ENCODE results near the gene STK10.

GRCh38 chr5:172071309-172071875, 116.6 kb downstream of the STK10 start:
- no peak for TF ChIP-seq SIN3A (conservative IDR thresholded peaks at IDR 0.05 in 1 of 2, IDR thresholded peaks at IDR 0.05 in 1 of 2; ENCODE audit: low read depth in 1 of 2, low read length in 2 of 2)
- TF ChIP-seq BACH1 (IDR thresholded peaks at IDR 0.05; ENCODE audit: low read length), result no peak
- TF ChIP-seq NANOG (IDR thresholded peaks at IDR 0.05; ENCODE audit: insufficient read depth, low read depth, low read length, poor library complexity, severe bottlenecking), result peak; percentile 21
- TF ChIP-seq POLR2A (IDR thresholded peaks at IDR 0.05; ENCODE audit: control extremely low read depth in 1 of 2, low read depth in 2 of 2, low read length in 2 of 2), result no peak
- TF ChIP-seq RNF2 (IDR thresholded peaks at IDR 0.05; ENCODE audit: borderline replicate concordance, low read depth, low read length, missing control alignments, poor library complexity, severe bottlenecking), result no peak
- no peak for TF ChIP-seq PHF8 (conservative IDR thresholded peaks at IDR 0.05; ENCODE audit: low read depth, low read length)
- TF ChIP-seq CTCF (IDR thresholded peaks at IDR 0.05; ENCODE audit: control extremely low read depth in 1 of 3, insufficient read depth in 1 of 3, low read depth in 1 of 3, low read length in 3 of 3), result no peak
- TF ChIP-seq CEBPB (IDR thresholded peaks at IDR 0.05; ENCODE audit: low read depth, low read length), result no peak
- no peak for TF ChIP-seq JUND (IDR thresholded peaks at IDR 0.05; ENCODE audit: low read length)
- TF ChIP-seq EZH2 (IDR thresholded peaks at IDR 0.05; ENCODE audit: low read depth, low read length, severe bottlenecking), result no peak
- TF ChIP-seq RFX5 (IDR thresholded peaks at IDR 0.05; ENCODE audit: borderline replicate concordance, low read depth, low read length), result no peak
- TF ChIP-seq POLR2AphosphoS5 (IDR thresholded peaks at IDR 0.05; ENCODE audit: low read depth, low read length), result no peak

Data from H1 (cell line).